CD4-positive, alpha-beta T cell treated with Interleukin-1 beta for 1 hour (primary cell): ENCODE results near the gene RAC3.

Experiments used
- DNase-seq, 2 donors: peaks; one replicate each; pipeline ENCODE4 v3.0.0-alpha.2; 2020 to 2022

RAC3 gene

GRCh38 chr17:82077617-82078358 is 46.3 kb downstream of the RAC3 start:
- DNase-seq, result no peak

GRCh38 chr17:82078433-82078832 is 47.0 kb downstream of the RAC3 start:
- DNase-seq, result no peak

- no peak for DNase-seq
Observed at GRCh38 chr17:82079001-82079677, 47.7 kb downstream of the RAC3 start.

GRCh38 chr17:82080048-82080788 is 48.7 kb downstream of the RAC3 start:
- DNase-seq, result no peak

DNA sequence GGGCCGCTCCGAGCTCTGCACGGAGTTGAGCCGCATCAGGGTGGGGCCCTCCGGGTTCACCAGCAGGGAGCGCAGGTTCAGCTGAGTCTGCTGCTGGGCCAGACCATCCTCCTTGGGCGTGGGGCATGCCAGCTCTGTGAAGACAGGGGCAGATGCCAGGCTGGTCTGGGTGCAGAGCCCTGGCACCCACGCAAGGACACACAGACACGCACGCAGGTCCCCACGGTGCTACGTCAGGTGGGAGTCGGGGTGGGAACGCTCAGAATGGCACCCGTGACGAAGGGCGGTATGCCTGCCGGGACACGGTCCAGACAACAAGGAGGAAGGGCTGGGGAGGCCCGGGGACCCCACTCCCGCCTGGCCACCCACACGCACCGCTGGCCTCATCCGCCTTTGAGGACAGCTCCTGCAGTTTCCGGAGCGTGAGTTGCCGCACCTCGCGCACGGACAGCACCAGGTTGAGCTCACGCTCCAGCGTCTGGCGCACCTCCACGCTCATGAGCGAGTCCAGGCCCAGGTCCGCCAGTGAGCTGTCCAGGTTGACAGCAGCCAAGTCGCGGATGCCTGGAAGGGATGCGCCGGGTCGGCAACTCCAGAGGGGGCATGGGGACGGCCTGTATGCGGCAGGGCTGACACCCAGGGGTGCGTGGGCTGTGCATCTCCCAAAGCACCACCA is 49.4 kb downstream of the RAC3 start:
- DNase-seq, result no peak

DNA sequence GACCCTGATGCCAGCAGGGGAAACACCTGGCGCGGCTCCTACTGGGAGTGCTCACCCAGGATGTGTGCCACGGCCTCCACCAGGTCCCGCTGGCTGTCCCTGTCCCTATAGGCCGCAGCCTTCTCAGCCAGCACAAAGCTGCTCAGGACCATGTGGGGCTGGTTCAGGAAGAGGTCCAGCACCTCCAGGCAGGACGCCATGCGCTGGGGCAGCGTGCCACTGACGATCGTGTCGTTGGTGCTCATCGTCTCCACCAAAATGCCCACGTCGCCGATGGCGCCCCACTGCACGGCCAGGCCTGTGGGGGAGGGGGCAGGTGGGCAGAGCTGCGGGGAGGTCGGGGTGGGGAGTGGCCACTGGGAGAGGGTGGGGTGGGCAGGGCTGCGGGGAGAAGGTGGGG is 50.1 kb downstream of the RAC3 start:
- DNase-seq, result no peak

GRCh38 chr17:82081966-82082365 is 50.5 kb downstream of the RAC3 start:
- no peak for DNase-seq

GRCh38 chr17:82082456-82082855 is 51.0 kb downstream of the RAC3 start:
- no peak for DNase-seq

DNA sequence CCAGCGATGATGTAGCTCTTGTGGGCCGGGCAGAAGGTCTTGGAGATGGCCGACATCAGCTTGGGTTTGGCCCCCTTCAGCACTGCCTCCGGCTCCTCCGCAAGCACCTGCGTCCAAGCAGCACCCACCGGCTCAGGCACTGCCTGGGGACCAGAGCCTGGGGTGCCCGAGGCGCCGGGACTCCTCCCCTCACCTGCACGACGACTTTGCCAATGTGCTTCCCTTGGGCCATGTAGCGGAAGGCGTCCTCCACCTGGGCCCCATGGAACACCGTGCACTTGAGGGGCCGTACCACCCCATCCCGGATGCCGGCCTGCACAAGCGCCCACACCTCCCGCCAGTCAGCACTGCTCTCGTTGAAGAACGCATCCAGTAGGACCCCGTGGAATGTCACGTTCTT is 51.5 kb downstream of the RAC3 start:
- DNase-seq, result no peak
